HT-29 (cell line): ENCODE measurements around the gene DGCR2. TPM values are rescaled to one million over a fixed set of nuclear protein-coding genes. Genes with fewer than 3 reads are reported as not detected.
"Not testable (repeated sequence)": the region's sequence is repeated elsewhere in the genome, so short reads cannot be mapped to it uniquely, and the experiment has no call there.

Experiments used
- DNase-seq: peaks from one replicate; pipeline ENCODE4 v3.0.0-alpha.2; 2015; ENCODE audit warnings: low spot score
- total RNA-seq: library from RNA; depleted of rRNA; stranded (reverse); fragments of >200 nt; shearing (Covaris generic); gene quantifications from 2 replicates; pipeline ENCODE4 v1.2.3, GENCODE V29; 2014; rRNA removed

DGCR2 gene, protein sequence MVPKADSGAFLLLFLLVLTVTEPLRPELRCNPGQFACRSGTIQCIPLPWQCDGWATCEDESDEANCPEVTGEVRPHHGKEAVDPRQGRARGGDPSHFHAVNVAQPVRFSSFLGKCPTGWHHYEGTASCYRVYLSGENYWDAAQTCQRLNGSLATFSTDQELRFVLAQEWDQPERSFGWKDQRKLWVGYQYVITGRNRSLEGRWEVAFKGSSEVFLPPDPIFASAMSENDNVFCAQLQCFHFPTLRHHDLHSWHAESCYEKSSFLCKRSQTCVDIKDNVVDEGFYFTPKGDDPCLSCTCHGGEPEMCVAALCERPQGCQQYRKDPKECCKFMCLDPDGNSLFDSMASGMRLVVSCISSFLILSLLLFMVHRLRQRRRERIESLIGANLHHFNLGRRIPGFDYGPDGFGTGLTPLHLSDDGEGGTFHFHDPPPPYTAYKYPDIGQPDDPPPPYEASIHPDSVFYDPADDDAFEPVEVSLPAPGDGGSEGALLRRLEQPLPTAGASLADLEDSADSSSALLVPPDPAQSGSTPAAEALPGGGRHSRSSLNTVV
- total RNA-seq, result 105 and 114 TPM in 2 replicates

DNA sequence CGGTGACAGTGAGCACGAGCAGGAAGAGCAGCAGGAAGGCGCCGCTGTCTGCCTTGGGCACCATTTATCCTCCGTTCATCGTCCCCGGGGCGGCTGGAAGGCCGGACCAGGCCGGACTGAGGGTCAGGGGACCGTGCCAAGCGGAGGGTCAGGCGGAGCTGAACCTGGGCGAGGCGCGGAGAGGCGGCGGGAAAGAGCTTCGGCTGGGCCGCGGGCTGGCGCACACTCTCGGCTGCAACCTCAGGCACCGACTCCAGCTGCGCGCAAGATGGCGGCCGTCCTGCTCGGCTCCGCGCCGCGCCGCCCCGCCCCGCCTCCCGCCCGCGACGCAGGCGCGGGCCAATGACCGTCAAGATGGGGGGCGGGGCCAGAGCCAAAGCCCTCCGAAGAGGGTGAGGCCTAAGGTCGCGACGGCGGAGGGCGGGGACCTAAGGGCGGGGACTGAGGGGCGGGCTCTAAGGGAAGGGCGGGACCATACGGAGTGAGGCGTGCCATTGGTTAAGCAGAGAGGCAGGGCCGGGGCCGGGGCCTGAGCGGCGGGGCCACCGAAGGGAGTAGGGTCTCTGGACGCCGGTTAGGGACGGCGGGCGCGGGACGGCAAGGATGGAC lies at the start of gene DGCR2:
DGCR2 (minus strand) TSS at position 270 of the 609 bp plus-strand sequence; CDS start at position 64, 206 bp downstream.
- DNase-seq, result peak; percentile 99

DNA sequence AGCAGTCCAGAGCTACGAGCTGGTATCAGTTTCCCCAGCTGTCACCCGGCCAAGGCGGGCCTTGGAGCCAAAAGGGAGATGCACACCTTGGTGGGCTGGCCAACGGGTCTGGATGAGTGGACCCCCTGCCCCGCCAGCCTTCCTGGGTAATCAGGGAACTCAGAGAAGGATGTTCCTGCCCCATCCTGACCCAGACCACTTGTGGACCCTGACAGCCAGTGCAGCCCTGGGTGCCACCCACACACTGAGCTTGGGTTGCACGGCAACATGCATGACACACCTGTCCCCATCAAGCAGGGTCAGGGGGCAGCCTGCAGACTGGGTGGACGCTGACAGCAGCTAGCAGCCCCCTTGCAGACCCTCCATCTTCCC lies 47.7 kb upstream of the DGCR2 start:
- DNase-seq, result no peak

DNA sequence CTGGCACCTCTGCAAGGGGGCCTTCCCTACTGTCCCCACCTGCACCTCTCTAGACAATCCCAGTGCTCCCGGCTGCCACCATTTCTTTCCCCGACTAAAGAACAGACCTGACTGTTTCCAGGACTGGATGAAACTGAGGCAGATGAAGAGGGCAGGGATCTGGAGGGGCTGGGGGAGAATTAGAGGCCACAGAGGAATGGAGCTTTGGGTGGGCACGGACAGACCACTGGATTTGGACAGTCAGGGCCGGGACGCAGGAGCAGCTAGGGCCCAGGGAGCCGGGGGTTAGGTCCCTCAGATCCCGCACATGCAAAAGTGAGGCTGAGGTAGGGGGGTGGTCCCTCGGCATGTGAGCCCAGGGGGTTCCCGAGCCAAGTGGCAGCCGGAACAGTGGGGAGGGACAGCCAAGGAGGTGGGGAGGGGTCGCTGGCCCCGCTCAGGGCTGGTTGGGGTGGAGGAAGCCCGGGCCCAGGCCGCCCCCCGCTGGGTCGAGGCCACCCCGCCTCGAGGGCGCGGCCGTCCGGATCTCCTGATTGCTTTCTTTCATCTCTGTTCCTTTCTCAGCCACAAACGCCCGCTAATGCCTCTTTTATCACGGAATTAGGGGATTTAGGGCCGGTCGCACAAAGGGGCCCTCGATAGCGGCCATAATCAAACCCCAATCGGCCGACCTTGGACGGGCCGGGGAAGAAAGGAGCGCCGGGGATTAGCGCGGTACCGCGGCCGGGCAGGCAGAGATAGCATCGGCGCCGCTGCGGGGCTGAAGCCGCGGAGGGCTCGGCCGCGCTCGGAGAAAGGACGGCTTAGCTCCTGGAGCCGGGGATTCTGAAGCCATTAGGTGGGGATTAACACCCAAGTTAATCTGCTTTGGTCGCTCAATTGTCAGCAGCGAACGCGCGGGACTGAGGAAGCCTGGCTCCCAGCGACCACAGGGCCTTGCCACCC lies 47.1 kb upstream of the DGCR2 start:
- DNase-seq, result peak; percentile 0

DNA sequence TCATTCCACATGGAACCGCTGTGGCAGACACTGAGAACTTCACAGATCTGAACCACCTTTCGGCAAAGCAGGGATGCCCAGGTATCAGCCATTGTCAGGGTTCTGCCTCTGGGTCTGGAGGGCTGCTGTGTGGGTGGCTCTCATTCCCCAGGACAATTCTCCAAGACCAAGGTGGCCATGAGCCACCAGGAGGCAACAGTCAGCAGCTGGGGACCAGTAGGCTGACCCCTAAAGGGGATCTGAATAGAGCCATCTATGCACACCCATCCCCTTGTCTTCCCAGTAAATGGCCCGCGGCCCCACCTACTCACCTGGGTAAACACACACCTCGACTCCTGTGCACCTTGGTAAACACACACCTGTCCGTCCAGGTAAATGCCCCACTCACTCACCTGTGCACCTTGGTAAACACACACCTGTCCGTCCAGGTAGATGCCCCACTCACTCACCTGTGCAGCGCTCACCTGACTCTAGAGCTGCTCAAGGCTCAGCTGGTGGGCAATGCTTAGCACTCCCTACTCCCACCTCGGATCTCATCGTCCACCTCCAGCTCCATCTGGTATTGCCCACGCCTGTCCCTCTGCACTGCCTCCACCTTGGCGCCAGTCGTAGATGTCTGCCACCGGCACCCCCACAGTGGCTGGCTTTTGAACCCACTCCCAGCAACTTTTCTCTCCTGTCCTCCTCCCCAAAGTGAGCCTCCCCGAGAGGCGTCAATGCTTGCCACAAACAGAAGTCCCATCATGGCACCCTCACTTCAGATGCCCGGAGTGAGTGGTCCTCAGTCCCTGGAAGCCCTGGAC lies 46.1 kb upstream of the DGCR2 start:
- peak; percentile 53 for DNase-seq

DNA sequence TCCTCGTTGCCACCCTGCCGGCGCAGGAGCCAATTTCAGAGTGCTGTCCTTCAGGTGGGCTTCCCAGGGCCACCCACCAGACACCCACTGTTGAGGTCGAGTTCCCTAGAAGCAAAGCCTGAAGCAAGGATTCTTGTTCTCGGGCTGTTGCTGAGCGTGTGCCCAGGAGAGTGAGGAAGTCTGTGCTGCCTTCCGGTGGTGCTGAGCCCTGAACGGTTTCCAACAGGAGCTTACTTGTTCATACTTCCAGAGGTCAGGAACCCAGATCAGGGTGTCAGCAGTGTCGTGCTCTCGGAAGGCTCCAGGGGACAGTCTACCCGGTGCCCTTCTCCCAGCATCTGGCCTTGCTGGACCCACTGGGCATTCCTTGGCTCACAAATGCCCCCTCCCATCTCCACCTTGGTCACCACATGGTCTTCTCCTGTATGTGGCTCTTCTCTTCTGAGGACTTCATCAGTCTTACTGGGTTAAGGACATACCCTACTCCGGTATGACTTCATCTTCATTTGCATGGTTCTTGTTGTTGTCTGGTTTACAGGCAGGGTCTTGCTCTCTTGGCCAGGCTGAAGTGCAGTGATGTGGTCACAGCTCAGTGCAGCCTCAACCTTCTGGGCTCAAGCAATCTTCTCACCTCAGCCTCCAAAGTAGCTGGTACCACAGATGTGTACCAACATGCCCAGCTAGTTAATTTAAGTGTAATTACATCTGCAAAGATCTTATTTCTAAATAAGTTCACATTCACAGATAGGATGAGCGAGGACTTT lies 45.1 kb upstream of the DGCR2 start:
- DNase-seq, result no peak

DNA sequence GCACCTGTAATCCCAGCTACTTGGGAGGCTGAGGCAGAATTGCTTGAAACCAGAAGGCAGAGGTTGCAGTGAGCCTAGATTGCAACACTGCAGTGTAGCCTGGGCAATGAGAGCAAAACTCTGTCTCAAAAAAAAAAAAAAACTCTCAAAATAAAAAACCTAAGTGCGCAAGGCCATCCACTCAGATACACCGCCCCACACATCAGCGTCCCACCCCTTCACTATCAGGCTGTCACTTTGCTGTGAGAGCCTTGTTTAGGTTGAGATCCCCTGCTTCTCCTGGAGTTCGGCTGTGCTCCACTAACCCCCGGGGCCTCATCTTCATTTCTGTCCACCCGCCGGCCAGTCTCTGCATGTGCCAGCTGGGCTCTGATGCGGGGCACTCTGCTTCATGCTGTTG lies 44.2 kb upstream of the DGCR2 start:
- DNase-seq, result no peak

DNA sequence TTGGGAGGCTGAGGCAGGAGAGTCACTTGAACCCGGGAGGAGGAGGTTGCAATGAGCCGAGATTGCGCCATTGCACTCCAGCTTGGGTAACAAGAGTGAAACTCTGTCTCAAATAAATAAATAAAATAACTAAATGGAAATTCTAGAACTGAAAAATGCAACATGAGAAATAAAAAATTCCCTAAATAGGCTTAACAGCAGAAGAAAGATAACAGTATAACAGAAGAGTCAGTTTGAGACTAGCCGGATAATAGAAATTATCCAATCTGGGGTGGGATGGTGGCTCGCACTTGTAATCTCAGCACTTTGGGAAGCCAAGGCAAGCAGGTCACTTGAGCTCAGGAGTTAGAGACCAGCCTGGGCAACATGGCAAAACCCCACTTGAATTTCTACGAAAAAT lies 42.2 kb upstream of the DGCR2 start:
- DNase-seq, result no peak

DNA sequence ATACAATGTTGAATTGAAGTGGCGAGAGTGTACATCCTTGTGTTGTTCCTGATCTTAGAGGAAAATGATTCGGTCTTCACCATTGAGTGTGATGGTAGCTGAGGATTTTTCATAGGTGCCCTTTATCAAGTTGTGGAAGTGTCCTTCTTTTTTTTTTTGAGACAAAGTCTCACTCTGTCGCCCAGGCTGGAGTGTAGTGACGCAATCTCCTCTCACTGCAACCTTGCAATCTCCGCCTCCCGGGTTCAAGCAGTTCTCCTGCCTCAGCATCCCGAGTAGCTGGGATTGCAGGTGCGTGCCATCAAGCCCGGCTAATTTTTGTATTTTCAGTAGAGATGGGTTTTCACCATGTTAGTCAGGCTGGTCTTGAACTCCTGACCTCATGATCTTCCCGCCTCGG lies 36.4 kb upstream of the DGCR2 start:
- DNase-seq, result not testable (repeated sequence)

DNA sequence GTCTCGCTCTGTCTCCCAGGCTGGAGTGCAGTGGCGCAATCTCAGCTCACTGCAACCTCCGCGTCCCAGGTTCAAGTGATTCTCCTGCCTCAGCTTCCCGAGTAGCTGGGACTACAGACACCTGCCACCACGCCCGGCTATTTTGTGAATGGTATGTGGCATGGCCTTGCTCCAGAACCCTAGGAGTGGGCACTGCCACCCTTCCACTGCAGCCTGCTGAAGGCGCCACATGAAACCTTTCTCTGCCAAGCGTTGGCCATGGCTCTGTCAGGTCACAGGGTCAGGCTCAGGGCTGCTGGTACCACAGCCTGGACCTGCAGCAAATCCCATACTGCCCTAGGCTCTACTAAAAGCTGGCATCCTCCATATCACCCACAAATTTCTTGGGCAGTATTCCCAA lies 33.9 kb upstream of the DGCR2 start:
- DNase-seq, result not testable (repeated sequence)

DNA sequence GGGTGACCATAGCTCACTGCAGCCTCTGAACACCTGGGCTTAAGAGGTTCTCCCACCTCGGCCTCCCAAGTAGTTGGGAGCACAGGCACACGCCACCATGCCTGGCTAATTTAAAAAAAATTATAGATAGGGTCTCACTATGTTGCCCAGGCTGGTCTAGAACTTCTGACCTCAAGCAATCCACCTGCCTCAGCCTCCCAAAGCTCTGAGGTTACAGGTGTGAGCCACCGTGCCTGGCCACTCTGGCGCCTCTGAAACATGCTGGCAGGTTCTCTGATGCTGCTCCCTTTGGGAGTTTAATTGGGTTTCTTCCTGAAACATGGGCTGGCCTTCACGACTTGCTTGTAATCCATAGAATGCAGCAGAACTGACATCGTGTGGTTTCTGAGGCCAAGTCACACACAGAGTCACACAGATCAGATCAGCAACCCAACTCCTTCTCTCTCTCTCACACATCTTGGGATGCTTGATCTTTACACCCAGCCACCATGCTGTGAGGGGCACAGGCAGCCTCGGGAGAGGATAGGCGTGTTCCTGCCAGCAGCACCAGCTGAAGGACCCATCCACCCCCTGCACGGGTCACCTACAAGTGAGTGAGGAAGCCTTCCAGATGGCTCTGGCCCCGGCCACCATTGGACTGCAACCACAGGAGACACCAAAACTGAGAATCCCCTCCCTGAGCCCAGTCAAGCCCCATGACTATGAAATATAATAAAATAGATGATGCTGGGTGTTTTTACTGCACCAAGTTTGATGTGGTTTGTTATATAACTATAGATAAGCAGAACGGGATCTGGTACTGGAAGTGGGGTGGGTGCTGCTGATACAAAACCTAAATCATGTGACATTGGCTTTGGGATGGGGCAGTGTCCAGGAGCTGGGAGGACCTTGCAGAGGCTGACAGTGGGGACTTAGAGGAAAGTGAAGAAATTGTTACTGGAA lies 31.0 kb upstream of the DGCR2 start:
- DNase-seq, result no peak

DNA sequence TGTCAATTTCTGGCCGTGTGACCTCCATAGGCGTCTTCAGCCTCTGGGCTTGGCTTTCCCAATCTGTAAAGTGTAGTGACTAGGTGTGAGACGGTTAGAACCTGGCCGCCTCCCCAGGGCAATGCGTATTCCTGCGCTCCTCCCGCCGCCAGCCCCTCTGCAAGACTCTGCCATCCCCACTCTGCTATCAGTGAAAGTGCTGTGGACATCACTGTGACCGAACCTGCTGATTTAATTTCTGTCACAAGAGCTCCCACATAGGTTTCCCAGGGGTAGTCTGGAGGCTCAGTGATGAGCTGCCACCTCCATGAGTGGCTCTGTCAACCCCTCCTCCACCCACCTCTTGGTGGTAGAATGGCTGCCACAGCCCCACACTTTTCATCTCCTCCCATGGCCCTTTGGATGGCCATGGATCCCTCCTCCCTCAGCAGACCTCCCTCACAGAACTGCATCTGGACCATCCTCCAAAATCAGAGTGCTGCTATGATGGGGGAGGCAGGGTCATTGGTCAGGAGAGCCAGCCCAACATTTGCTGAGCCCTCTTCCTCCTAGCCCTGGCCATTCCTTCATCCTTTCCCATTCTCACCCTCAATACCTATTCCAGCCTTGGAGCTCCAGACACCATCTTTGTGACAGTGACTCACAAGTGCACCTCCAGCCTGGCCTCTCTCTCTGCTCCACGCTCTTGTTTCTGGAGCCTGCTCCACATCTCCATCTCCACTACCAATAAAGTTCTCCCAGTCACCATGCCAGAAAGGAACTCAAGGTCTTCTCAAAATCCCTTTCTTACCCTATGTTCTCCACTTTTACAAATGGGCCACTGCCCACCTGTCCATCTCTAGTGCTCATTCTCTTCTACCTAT lies 29.3 kb upstream of the DGCR2 start:
- DNase-seq, result no peak

DNA sequence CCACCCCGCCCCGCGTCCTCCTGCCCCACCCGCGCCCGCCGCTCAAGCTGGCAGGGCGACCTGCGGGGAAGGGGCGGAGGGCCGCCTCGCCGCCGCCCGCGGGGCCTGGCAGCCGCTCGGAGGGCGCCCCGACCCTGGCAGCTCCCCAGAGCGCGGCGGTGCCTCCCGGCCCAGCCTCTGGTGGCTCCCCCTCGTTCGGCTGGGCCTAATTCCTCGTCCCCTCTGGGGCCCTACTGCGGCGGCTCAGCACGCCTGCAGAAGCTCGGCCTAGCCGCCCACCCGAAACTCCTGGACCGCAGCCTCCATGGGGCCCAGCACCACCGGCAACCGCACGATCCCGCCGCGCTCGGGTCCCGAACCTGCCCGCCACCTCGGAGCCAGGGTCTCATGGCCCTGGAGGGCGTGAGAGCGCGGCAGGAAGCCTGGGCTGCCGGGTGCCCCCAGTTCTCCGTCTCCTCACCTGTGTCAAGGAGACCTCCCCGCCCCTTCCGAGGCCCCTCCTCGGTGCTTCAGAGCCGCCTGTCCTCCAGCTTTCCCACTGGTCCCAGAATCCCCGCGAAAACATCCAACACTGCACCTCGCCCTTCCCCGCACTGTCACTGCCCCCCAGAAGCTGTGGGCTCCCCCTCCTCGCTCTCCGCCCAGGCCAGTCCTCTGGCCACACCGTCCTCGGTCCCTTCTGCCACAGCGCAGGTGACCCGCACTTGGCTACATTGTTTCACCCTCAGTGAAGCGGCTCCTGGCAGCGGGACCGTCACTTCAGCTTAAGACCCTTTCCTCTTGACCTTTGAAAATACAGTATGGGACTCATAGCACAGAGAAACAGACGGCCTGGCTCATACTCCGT lies 28.5 kb upstream of the DGCR2 start:
- no peak for DNase-seq

DNA sequence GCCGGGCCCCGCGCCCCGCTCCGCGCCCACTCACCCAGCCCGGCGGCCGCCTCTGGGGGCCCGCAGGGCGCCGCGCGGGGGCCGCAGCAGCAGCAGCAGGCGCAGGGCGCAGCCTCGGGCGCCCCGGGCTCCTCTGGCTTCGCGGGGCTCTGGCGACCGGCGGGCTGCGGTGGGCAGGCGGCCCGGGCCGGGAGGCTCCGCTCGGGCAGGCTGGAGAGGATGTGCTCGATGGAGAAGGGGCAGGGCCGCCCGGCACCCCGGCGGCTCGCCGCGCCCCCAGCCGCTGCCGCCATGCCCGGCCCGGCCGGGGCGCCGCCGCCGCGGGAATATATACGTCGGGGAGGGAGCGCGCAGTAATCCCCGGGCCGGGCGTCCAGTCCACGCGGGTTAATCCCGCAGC lies 27.8 kb upstream of the DGCR2 start, which contains the start of gene GSC2:
GSC2 (minus strand) TSS at position 302 of the 400 bp plus-strand sequence; CDS start at position 293, 9 bp downstream.
- no peak for DNase-seq

DNA sequence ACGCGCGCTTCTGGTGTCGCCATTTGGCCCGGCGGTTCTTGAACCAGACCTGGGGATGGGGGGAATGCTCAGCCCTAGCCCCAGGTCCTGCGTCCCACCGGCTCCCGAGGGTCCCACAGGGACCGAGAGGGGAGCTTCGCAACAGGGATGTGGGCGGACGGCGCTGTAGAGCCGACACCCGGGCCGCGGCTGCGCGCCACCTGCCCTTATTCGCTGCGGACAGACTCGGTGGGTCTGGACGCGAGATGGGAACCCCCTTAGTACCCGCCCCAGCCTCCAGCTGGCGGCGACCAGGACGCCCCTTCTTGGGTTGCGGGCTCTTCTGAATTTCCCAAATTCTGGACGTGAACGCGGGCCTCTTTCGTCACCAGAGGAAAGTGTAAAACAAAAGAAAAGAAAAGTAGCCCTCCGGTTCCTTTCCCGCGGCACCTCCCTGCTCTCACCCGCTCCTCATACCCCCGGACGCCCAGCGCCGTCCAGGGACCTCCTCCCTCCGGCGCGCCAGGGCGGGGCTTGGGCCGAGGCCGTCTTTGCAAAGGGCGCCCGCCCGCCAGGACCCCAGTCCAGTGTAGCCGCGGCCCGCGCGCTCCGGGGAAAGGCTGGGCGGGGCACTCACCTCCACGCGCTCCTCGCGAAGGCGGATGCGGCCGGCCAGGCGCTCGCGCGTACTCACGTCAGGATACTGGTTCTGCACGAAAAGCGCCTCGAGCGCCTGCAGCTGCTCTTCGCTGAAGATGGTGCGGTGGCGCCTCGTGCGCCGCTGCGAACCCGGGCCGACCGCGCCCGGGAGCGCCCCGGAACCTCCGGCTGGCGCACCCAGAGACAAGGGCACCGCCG lies 27.1 kb upstream of the DGCR2 start:
- no peak for DNase-seq

DNA sequence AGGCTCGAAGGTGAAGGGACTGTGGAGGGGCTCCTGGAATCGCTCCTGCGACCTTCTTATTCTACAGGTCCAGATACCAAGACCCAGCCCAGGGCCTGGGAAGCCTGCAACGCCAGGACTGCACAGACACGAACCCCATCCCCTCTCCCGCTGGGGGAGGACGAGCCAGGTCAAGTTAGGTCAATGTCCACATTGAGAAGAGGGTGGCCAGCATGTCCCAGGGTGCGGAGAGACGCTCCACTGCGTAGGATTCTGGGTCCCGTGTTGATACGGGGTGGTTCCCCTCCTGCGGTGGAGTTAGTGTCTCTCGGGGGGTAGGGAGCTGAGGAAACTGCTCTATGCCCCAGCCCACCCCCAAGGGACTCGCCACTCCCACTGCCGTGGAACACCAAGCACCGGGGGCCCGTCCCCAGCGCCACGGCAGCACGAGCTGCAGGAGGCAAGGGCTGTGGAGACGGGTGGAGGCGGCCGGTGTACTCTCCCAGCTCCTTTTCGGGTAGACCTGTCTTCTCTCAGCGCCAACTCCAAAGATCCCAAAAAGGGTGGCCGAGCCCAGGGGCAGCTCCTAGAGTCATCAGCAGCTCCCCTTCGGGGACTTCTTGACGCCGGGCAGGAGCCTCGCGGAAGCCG lies 26.3 kb upstream of the DGCR2 start:
- DNase-seq, result no peak
